K562 (cell line): ENCODE measurements around the gene PAX5. TPM values are rescaled to one million over a fixed set of nuclear protein-coding genes. Genes with fewer than 3 reads are reported as not detected.

Source experiments
- ATAC-seq: fragments of 200-7000 bp; cut with Tn5 transposase; 3 replicates; pipeline ENCODE4 v1.9.1; 2020; ENCODE audit warnings: moderate library complexity
- BruUV-seq: library from RNA; stranded (reverse); fragments of 400-500 nt; replicated peaks from 2 replicates; lab custom pipeline; 2021; lab: Mats Ljungman, UMichigan
- CTCF ChIA-PET: fragments of 300-600 bp; formaldehyde crosslinking; extraction: SDS; loops from one replicate; lab custom pipeline; 2021; ENCODE audit warnings: low intra/inter-chr PET ratio; lab: Yijun Ruan, JAX
- POLR2A ChIA-PET: fragments of 300-600, 350-650 bp; sonication (Branson Sonifier 250); formaldehyde crosslinking; extraction: SDS; loops from one replicate; lab custom pipeline; 2021; ENCODE audit warnings: antibody characterized with exemption, inconsistent platforms; lab: Yijun Ruan, JAX
- DNase-seq, 4 experiments: peaks; one replicate each; pipeline versions ENCODE4 v3.0.0 to v3.0.0-alpha.2; 2011 to 2018; ENCODE audit warnings: low spot score in 3 of 4, mixed read lengths in 3 of 4; ENCODE audit errors: extremely low read depth in 1 of 4
- FAIRE-seq: peaks from 2 replicates; lab custom pipeline; 2011; peaks lifted over from hg19 to GRCh38; lab: Jason Lieb, UNC
- H2AFZ ChIP-seq: 2 replicates; pipeline ENCODE4 v1.6.0; 2011; ENCODE audit warnings: low read depth, low read length, control low read depth, inconsistent platforms
- H3K27ac ChIP-seq: fragments of 200-600 bp; 3 replicates; pipeline ENCODE4 v1.8.0; 2011; ENCODE audit warnings: low read depth, mild to moderate bottlenecking, control low read depth, inconsistent platforms, low read length, moderate library complexity, mixed read lengths; ENCODE audit errors: extremely low read depth
- H3K27me3 ChIP-seq, 2 experiments: fragments of 300-600 bp in 1 of 2; 2 replicates in 1 of 2; 3 replicates in 1 of 2; pipeline versions ENCODE4 v1.6.0 to v1.8.0; 2011; ENCODE audit warnings: inconsistent platforms in 2 of 2, low read length in 2 of 2, mild to moderate bottlenecking in 1 of 2, mixed read lengths in 1 of 2, moderate library complexity in 1 of 2; ENCODE audit not compliant: control insufficient read depth in 2 of 2, insufficient read depth in 2 of 2
- H3K36me3 ChIP-seq: fragments of 300-600 bp; 3 replicates; pipeline ENCODE4 v1.8.0; 2011; ENCODE audit warnings: mild to moderate bottlenecking, low read length, inconsistent platforms; ENCODE audit not compliant: control insufficient read depth, insufficient read depth
- H3K4me1 ChIP-seq, 2 experiments: fragments of 200-600 bp in 1 of 2; replicated peaks in 1 of 2; 2 replicates in 1 of 2; 3 replicates in 1 of 2; pipeline versions ENCODE4 v1.5.1 to v1.8.0; 2011; ENCODE audit warnings: inconsistent platforms in 2 of 2, low read length in 2 of 2, mild to moderate bottlenecking in 1 of 2, mixed read lengths in 1 of 2, moderate library complexity in 1 of 2; ENCODE audit not compliant: control insufficient read depth in 2 of 2, insufficient read depth in 2 of 2
- H3K4me2 ChIP-seq: 2 replicates; pipeline ENCODE4 v1.6.1; 2011; ENCODE audit warnings: low read length, control low read depth, inconsistent platforms, mixed read lengths; ENCODE audit not compliant: insufficient read depth
- H3K4me3 ChIP-seq: fragments of 200-600 bp; sonication (generic), shearing (Covaris generic); 2 replicates; pipeline ENCODE4 v1.5.1; 2016; ENCODE audit warnings: control low read depth, inconsistent platforms
- H3K79me2 ChIP-seq: fragments of 200-600 bp; 3 replicates; pipeline ENCODE4 v1.8.0; 2011; ENCODE audit warnings: low read length, inconsistent platforms; ENCODE audit not compliant: control insufficient read depth, insufficient read depth
- H3K9ac ChIP-seq, 2 experiments: 2 replicates each; pipeline versions ENCODE4 v1.6.0 to v1.6.1; 2011; ENCODE audit warnings: low read depth in 2 of 2, low read length in 2 of 2, control low read depth in 1 of 2, inconsistent platforms in 1 of 2, mild to moderate bottlenecking in 1 of 2, mixed read lengths in 1 of 2; ENCODE audit not compliant: insufficient read depth in 1 of 2
- H3K9me1 ChIP-seq: one replicate; pipeline ENCODE4 v1.6.0; 2011; ENCODE audit warnings: inconsistent platforms, mild to moderate bottlenecking, low read length, moderate library complexity; ENCODE audit not compliant: control insufficient read depth, insufficient read depth
- H3K9me3 ChIP-seq: replicated peaks from 2 replicates; pipeline ENCODE4 v1.5.1; 2011; ENCODE audit warnings: low read depth, low read length, inconsistent platforms; ENCODE audit not compliant: control insufficient read depth, insufficient read depth
- H4K20me1 ChIP-seq: replicated peaks from 2 replicates; pipeline ENCODE4 v1.6.1; 2011; ENCODE audit warnings: low read length, inconsistent platforms, mixed read lengths; ENCODE audit not compliant: control insufficient read depth, insufficient read depth
- CEBPB ChIP-seq: fragments of 450-650 bp; IDR thresholded peaks from 2 replicates; pipeline ENCODE4 v1.6.1; 2016; ENCODE audit warnings: missing genetic modification characterization, missing compliant biosample characterization
- MCM5 ChIP-seq: fragments of 450-650 bp; IDR thresholded peaks from 2 replicates; pipeline ENCODE4 v1.6.1; 2016; ENCODE audit warnings: low read depth
- MEIS2 ChIP-seq: fragments of 450-650 bp; IDR thresholded peaks from 2 replicates; pipeline ENCODE4 v1.6.1; 2014; ENCODE audit warnings: mild to moderate bottlenecking; ENCODE audit not compliant: partially characterized antibody
- NONO ChIP-seq, 2 experiments: fragments of 200-400 bp in 1 of 2; fragments of 450-650 bp in 1 of 2; formaldehyde crosslinking in 1 of 2; IDR thresholded peaks; 2 replicates each; pipeline ENCODE4 v1.6.1; 2017; ENCODE audit warnings: low read depth in 2 of 2, mild to moderate bottlenecking in 2 of 2, moderate library complexity in 2 of 2, low read length in 1 of 2
- RAD21 ChIP-seq, 2 experiments: fragments of 250-450 bp in 1 of 2; fragments of 450-650 bp in 1 of 2; sonication (Bioruptor Pico) in 1 of 2; formaldehyde crosslinking in 1 of 2; IDR thresholded peaks in 1 of 2; conservative IDR thresholded peaks in 1 of 2; 2 replicates each; pipeline versions ENCODE4 v1.4.0 to v1.8.0; 2020 to 2022; ENCODE audit warnings: mild to moderate bottlenecking in 2 of 2, moderate library complexity in 1 of 2
- ZNF561 ChIP-seq: fragments of 450-650 bp; formaldehyde crosslinking; conservative IDR thresholded peaks from 2 replicates; pipeline ENCODE4 v1.4.0; 2020; ENCODE audit warnings: mild to moderate bottlenecking, moderate library complexity
- WGBS: fragments of 100-300 bp; shearing (Covaris generic); methylation state at CpG from one replicate; pipeline ENCODE4 v1.1.6; 2016; ENCODE audit warnings: low coverage, mixed read lengths; ENCODE audit not compliant: insufficient coverage; ENCODE audit errors: missing lambda C conversion rate; 5-methylcytosine and 5-hydroxymethylcytosine counted together
- in situ Hi-C: fragments of 300-500 bp; cut with MboI; formaldehyde crosslinking; loops from 4 replicates; pipeline ENCODE4 v1.15.0; 2018; ENCODE audit warnings: inconsistent platforms, mixed read lengths
- intact Hi-C: fragments of 100-400 bp; cut with micrococcal nuclease; formaldehyde crosslinking; loops from 2 replicates; pipeline ENCODE4 v1.14.2; 2022
- polyA plus RNA-seq, 8 experiments: library from polyadenylated mRNA; depleted of rRNA in 4 of 8; stranded (reverse) in 5 of 8; unstranded in 3 of 8; fragments of >200 nt; fragmentation: Nextera tagmentation in 2 of 8; fragmentation: Illumina TruSeq in 1 of 8; extraction: Ambion mirVana in 2 of 8; extraction: Trizol in 1 of 8; gene quantifications; 2 replicates each; pipeline versions ENCODE4 v1.2.1 to v1.2.3, GENCODE V29; 2011 to 2014; ENCODE audit warnings: inconsistent platforms in 1 of 8, missing spikeins in 1 of 8
- total RNA-seq, 7 experiments: library from RNA; depleted of rRNA in 6 of 7; stranded (reverse); fragments of >200 nt in 6 of 7; fragmentation: Illumina TruSeq in 2 of 7; extraction: Trizol in 2 of 7; gene quantifications; 2 replicates each; pipeline versions ENCODE4 v1.2.1 to v1.2.3, GENCODE V29; 2011 to 2021; ENCODE audit warnings: low replicate concordance in 1 of 7
- TF ChIP-seq, protein P1 (sequence below): fragments of 450-650 bp; IDR thresholded peaks from 2 replicates; pipeline ENCODE4 v1.6.1; 2016; ENCODE audit warnings: mild to moderate bottlenecking, moderate library complexity

PAX5 gene
- total and polyA plus RNA-seq, 9 of the 15 experiments (the other 6 are each of a cell fraction or from before 2014, with no cell fraction given), result 0.03 to 0.09 TPM; not detected in 7

DNA sequence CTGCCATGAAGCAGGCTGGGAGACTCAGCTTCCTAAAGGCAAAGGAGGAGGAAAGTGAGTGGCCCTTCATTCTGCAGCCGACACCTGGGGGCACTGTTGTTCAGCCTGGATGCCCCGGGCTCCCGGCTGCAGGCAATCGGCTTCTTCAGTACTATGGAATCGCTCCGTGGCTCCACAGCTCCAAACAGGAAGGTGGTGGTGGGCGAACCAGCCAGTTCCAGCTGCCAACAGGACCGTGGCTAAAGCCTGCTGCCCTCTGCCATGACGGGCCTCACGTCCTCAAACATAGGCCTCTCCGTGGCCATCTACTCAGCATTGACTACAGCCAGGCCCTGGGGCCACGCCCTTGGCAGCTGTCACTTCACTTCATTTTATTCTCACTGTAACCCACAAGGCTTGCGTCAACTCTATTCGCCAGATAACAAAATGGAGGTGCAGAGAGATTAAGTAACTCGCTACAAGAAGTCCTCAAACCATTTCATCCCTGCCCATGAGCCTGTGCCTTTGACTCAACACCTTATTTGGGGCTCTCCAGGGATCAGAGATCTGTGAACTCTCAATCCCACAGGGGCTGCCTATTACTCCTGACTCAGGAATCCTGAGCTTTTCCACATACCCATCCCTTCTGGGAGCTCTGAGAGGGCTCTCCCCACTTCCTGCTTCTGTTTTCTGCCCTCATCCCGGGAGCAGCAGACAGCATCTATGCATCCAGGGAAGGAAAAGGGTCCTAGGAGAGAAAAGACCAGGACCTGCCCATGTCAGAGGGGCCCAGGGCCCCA is 38.0 kb downstream of the PAX5 start:
- in situ Hi-C loops (no loop called here), intact Hi-C loops (loop anchor here (5.0 kb wide), 3 partner anchors 266 to 416 kb away; no protein-coding TSS in a partner anchor)
- no peaks in the 10 kb centered on the region for H3K9me1 ChIP-seq
- H3K9ac ChIP-seq, result peak overlapping the region in 1 of 2 experiments; percentile 82; a peak in 2 of 4 replicates
- H2AFZ ChIP-seq, result peak overlapping the region; percentile 89
- BruUV-seq, result no TSS peak
- H4K20me1 ChIP-seq, result no peaks in the 10 kb centered on the region
- DNase-seq (peak; percentile 50 to 64 (median 58)), ATAC-seq (peak; percentile 94), FAIRE-seq (peak; percentile 65)
- H3K9me3 ChIP-seq, result peaks cover 2% of the 10 kb centered on the region; the same call in 1 of the 2 replicates
- no peaks in the 10 kb centered on the region for H3K79me2 ChIP-seq
- H3K4me1 ChIP-seq, result peaks cover 5 to 11% of the 10 kb centered on the region in 2 experiments; a peak in 3 of 5 replicates
- ChIA-PET POLR2A (interaction anchor here (0.6 to 1.4 kb wide), 4 partner anchors 25 to 923 kb away, joined by 3 to 4 read pairs (median 4); no protein-coding TSS in a partner anchor), CTCF (interaction anchor here (0.8 to 2.1 kb wide), 2 partner anchors 267 to 334 kb away, joined by 4 to 18 read pairs; no protein-coding TSS in a partner anchor)
- H3K36me3 ChIP-seq, result no peaks in the 10 kb centered on the region
- H3K27me3 ChIP-seq, result peaks cover 4 to 35% of the 10 kb centered on the region in 2 experiments; a peak in 4 of 5 replicates
- H3K4me3 ChIP-seq, result peak overlapping the region; percentile 27; the same call in 1 of the 2 replicates
- 2% methylated on average over 14 of the region's 16 CpGs for WGBS
- no peak overlapping the region; the same call in 2 of the 3 replicates for H3K27ac ChIP-seq
- peak overlapping the region; percentile 86 for H3K4me2 ChIP-seq
- TF ChIP-seq, protein P1, sequence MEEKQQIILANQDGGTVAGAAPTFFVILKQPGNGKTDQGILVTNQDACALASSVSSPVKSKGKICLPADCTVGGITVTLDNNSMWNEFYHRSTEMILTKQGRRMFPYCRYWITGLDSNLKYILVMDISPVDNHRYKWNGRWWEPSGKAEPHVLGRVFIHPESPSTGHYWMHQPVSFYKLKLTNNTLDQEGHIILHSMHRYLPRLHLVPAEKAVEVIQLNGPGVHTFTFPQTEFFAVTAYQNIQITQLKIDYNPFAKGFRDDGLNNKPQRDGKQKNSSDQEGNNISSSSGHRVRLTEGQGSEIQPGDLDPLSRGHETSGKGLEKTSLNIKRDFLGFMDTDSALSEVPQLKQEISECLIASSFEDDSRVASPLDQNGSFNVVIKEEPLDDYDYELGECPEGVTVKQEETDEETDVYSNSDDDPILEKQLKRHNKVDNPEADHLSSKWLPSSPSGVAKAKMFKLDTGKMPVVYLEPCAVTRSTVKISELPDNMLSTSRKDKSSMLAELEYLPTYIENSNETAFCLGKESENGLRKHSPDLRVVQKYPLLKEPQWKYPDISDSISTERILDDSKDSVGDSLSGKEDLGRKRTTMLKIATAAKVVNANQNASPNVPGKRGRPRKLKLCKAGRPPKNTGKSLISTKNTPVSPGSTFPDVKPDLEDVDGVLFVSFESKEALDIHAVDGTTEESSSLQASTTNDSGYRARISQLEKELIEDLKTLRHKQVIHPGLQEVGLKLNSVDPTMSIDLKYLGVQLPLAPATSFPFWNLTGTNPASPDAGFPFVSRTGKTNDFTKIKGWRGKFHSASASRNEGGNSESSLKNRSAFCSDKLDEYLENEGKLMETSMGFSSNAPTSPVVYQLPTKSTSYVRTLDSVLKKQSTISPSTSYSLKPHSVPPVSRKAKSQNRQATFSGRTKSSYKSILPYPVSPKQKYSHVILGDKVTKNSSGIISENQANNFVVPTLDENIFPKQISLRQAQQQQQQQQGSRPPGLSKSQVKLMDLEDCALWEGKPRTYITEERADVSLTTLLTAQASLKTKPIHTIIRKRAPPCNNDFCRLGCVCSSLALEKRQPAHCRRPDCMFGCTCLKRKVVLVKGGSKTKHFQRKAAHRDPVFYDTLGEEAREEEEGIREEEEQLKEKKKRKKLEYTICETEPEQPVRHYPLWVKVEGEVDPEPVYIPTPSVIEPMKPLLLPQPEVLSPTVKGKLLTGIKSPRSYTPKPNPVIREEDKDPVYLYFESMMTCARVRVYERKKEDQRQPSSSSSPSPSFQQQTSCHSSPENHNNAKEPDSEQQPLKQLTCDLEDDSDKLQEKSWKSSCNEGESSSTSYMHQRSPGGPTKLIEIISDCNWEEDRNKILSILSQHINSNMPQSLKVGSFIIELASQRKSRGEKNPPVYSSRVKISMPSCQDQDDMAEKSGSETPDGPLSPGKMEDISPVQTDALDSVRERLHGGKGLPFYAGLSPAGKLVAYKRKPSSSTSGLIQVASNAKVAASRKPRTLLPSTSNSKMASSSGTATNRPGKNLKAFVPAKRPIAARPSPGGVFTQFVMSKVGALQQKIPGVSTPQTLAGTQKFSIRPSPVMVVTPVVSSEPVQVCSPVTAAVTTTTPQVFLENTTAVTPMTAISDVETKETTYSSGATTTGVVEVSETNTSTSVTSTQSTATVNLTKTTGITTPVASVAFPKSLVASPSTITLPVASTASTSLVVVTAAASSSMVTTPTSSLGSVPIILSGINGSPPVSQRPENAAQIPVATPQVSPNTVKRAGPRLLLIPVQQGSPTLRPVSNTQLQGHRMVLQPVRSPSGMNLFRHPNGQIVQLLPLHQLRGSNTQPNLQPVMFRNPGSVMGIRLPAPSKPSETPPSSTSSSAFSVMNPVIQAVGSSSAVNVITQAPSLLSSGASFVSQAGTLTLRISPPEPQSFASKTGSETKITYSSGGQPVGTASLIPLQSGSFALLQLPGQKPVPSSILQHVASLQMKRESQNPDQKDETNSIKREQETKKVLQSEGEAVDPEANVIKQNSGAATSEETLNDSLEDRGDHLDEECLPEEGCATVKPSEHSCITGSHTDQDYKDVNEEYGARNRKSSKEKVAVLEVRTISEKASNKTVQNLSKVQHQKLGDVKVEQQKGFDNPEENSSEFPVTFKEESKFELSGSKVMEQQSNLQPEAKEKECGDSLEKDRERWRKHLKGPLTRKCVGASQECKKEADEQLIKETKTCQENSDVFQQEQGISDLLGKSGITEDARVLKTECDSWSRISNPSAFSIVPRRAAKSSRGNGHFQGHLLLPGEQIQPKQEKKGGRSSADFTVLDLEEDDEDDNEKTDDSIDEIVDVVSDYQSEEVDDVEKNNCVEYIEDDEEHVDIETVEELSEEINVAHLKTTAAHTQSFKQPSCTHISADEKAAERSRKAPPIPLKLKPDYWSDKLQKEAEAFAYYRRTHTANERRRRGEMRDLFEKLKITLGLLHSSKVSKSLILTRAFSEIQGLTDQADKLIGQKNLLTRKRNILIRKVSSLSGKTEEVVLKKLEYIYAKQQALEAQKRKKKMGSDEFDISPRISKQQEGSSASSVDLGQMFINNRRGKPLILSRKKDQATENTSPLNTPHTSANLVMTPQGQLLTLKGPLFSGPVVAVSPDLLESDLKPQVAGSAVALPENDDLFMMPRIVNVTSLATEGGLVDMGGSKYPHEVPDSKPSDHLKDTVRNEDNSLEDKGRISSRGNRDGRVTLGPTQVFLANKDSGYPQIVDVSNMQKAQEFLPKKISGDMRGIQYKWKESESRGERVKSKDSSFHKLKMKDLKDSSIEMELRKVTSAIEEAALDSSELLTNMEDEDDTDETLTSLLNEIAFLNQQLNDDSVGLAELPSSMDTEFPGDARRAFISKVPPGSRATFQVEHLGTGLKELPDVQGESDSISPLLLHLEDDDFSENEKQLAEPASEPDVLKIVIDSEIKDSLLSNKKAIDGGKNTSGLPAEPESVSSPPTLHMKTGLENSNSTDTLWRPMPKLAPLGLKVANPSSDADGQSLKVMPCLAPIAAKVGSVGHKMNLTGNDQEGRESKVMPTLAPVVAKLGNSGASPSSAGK, result peak; percentile 14; the same call in 1 of the 2 replicates
- TF ChIP-seq CEBPB (0 out of 2 replicates have a peak, but pooled peaks have one; percentile 12), ZNF561 (CRISPR knock-in tag) (no peak), NONO (IDR thresholded peaks at IDR 0.05; ENCODE audit: low read depth in 2 of 2, low read length in 1 of 2) (no peak), MCM5 (no peak), MEIS2 (peak; percentile 23), RAD21 (CRISPR knock-in tag; conservative IDR thresholded peaks at IDR 0.05 in 1 of 2, IDR thresholded peaks at IDR 0.05 in 1 of 2) (peak; percentile 72 to 91)
